LNCaP clone FGC (cell line): ENCODE measurements around the gene PYGL.
A peak's percentile ranks its signal among the peaks of the same experiment; 100 is the strongest.

Experiments used
- DNase-seq: peaks from one replicate; pipeline ENCODE4 v3.0.0-alpha.2; 2011; ENCODE audit warnings: low read depth
- H3K4me3 ChIP-seq: 2 replicates; pipeline ENCODE4 v1.5.1; 2011; ENCODE audit warnings: mild to moderate bottlenecking, low read depth, low read length, control low read depth
- TF ChIP-seq, protein P1 (sequence below): IDR thresholded peaks from 2 replicates; pipeline ENCODE4 v1.5.1; 2012; ENCODE audit warnings: mild to moderate bottlenecking; ENCODE audit not compliant: control insufficient read depth, insufficient read depth; ENCODE audit errors: extremely low read depth

Gene PYGL

GRCh38 chr14:50860478-50861086, 83.7 kb downstream of the PYGL start:
- peak overlapping the region; percentile 50 for H3K4me3 ChIP-seq
- TF ChIP-seq, protein P1, sequence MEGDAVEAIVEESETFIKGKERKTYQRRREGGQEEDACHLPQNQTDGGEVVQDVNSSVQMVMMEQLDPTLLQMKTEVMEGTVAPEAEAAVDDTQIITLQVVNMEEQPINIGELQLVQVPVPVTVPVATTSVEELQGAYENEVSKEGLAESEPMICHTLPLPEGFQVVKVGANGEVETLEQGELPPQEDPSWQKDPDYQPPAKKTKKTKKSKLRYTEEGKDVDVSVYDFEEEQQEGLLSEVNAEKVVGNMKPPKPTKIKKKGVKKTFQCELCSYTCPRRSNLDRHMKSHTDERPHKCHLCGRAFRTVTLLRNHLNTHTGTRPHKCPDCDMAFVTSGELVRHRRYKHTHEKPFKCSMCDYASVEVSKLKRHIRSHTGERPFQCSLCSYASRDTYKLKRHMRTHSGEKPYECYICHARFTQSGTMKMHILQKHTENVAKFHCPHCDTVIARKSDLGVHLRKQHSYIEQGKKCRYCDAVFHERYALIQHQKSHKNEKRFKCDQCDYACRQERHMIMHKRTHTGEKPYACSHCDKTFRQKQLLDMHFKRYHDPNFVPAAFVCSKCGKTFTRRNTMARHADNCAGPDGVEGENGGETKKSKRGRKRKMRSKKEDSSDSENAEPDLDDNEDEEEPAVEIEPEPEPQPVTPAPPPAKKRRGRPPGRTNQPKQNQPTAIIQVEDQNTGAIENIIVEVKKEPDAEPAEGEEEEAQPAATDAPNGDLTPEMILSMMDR, result peak; percentile 72
- DNase-seq, result peak; percentile 40

DNA sequence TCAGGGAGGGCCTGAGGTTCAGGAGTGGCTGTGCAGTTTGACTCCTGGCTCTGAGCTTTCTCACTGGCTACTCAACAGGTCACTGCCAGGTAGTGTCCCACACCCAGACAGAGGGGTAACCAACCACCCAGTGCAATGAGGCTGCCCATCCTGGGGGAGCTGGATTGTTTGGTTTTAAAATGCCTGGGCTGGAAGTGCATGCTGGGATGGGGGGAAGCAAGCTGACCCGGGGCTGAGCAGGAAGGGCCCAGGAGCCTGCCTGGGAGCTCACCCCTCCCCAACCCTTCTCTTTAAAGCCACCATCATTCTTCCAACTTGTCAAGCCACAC, 85.0 kb downstream of the PYGL start:
- no peak overlapping the region for H3K4me3 ChIP-seq
- TF ChIP-seq, protein P1, result no peak
- no peak for DNase-seq

DNA sequence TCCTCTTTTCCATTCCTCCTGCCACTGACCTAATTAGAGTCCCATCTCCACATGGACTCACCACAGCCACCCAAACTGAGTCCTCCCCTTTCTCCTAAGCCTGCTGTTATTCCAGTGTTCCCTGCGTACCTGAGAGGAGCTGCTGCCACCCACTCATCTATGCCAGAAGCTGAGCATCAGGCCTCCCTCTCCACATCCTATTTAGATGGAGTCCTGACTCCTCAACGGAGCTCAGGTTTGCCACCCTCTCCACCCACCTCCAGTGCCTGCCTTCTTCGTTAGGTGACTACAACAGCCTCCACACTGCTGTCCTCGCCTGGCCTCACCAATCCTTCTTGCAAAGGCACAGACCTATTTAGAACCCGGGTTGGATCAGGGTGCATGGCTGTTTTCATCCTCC, 87.6 kb downstream of the PYGL start:
- TF ChIP-seq, protein P1, result no peak
- no peak overlapping the region for H3K4me3 ChIP-seq
- no peak for DNase-seq

GRCh38 chr14:50855558-50855957, 88.7 kb downstream of the PYGL start:
- no peak overlapping the region for H3K4me3 ChIP-seq
- TF ChIP-seq, protein P1, result no peak
- DNase-seq, result no peak
